Left lung (tissue), 10 donors: ENCODE data around the gene WDR33. TPM values are rescaled to one million over a fixed set of nuclear protein-coding genes. Genes with fewer than 3 reads are reported as not detected.
A peak's percentile ranks its signal among the peaks of the same experiment; 100 is the strongest.
"Not testable (repeated sequence)": the region's sequence is repeated elsewhere in the genome, so short reads cannot be mapped to it uniquely, and the experiment has no call there.

Source experiments
- ATAC-seq: fragments of 200-7000 bp; cut with Tn5 transposase; one replicate; pipeline ENCODE4 v1.9.1; 2020; ENCODE audit warnings: moderate library complexity
- DNase-seq, 4 donors: peaks; one replicate each; pipeline ENCODE4 v3.0.0-alpha.2; 2013 to 2020
- H3K27ac ChIP-seq, 2 donors: fragments of 200-600 bp; sonication (generic) in 1 of 2; one replicate each; pipeline versions ENCODE4 v1.5.0 to v1.8.0; 2020 to 2021
- H3K27me3 ChIP-seq, 2 donors: fragments of 200-600 bp; sonication (generic) in 1 of 2; one replicate each; pipeline versions ENCODE4 v1.5.0 to v1.8.0; 2020 to 2021
- H3K36me3 ChIP-seq, 2 donors: fragments of 200-600 bp; sonication (generic) in 1 of 2; one replicate each; pipeline versions ENCODE4 v1.5.0 to v1.8.0; 2020 to 2021
- H3K4me1 ChIP-seq, 2 donors: fragments of 200-600 bp; one replicate each; pipeline ENCODE4 v1.8.0; 2021
- H3K4me3 ChIP-seq, 2 donors: fragments of 200-600 bp; sonication (generic) in 1 of 2; one replicate each; pipeline versions ENCODE4 v1.5.0 to v1.8.0; 2020 to 2021; ENCODE audit warnings: mild to moderate bottlenecking in 1 of 2
- H3K9me3 ChIP-seq, 2 donors: fragments of 200-600 bp; sonication (generic) in 1 of 2; one replicate each; pipeline versions ENCODE4 v1.5.0 to v1.8.0; 2020 to 2021
- intact Hi-C, 2 donors: fragments of 100-400 bp; cut with DNase I; formaldehyde crosslinking; loops; one replicate each; pipeline versions ENCODE4 v1.11.2 to v1.14.2; 2022
- polyA plus RNA-seq, 6 donors: library from polyadenylated mRNA; unstranded; fragments of 120-200 nt; gene quantifications; one replicate each; pipeline ENCODE4 v1.2.1, GENCODE V29; 2013; ENCODE audit not compliant: insufficient read length in 6 of 6
- total RNA-seq, 2 donors: library from RNA; stranded (reverse); fragmentation: NEBNext Ultra II Directional; extraction: Animal tissue kit (Norgen Biotek cat#: 25700); gene quantifications; one replicate each; pipeline ENCODE4 v1.2.1, GENCODE V29; 2021
- TF ChIP-seq, protein P1 (sequence below), 2 donors: fragments of 200-600 bp; sonication (generic) in 1 of 2; IDR thresholded peaks; one replicate each; pipeline versions ENCODE4 v1.5.0 to v1.8.0; 2021; ENCODE audit warnings: antibody characterized with exemption in 2 of 2
- donor health status: DM: no; HTN: yes; CAD: no.
- donor health status: DM: no; HTN: no; CAD: no.

Gene WDR33
- total and polyA plus RNA-seq, 8 donors: 46.4 to 57.5 (median 50.8) TPM

GRCh38 chr2:127778850-127779249 lies 32.1 kb downstream of the WDR33 start:
- Histone ChIP-seq H3K27ac (no peak overlapping the region), H3K9me3 (no peaks in the 10 kb centered on the region), H3K36me3 (no peaks in the 10 kb centered on the region), H3K27me3 (no peaks in the 10 kb centered on the region), H3K4me1 (peaks cover 0 to 12% of the 10 kb centered on the region in 2 donors), H3K4me3 (no peak overlapping the region)
- no peak for DNase-seq
- intact Hi-C loops: no loop called here
- ATAC-seq: no peak
- TF ChIP-seq, protein P1, sequence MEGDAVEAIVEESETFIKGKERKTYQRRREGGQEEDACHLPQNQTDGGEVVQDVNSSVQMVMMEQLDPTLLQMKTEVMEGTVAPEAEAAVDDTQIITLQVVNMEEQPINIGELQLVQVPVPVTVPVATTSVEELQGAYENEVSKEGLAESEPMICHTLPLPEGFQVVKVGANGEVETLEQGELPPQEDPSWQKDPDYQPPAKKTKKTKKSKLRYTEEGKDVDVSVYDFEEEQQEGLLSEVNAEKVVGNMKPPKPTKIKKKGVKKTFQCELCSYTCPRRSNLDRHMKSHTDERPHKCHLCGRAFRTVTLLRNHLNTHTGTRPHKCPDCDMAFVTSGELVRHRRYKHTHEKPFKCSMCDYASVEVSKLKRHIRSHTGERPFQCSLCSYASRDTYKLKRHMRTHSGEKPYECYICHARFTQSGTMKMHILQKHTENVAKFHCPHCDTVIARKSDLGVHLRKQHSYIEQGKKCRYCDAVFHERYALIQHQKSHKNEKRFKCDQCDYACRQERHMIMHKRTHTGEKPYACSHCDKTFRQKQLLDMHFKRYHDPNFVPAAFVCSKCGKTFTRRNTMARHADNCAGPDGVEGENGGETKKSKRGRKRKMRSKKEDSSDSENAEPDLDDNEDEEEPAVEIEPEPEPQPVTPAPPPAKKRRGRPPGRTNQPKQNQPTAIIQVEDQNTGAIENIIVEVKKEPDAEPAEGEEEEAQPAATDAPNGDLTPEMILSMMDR (IDR thresholded peaks at IDR 0.05): no peak

- peak; percentile 22 for ATAC-seq
Measured at GRCh38 chr2:127778447-127778846, 32.5 kb downstream of the WDR33 start.

GRCh38 chr2:127776122-127776780 lies 34.7 kb downstream of the WDR33 start:
- Histone ChIP-seq H3K36me3 (no peaks in the 10 kb centered on the region), H3K4me3 (no peak overlapping the region), H3K27me3 (no peaks in the 10 kb centered on the region), H3K4me1 (peaks cover 0 to 3% of the 10 kb centered on the region in 2 donors), H3K27ac (no peak overlapping the region), H3K9me3 (no peaks in the 10 kb centered on the region)
- DNase-seq: no peak
- ATAC-seq: peak; percentile 68
- TF ChIP-seq, protein P1 (IDR thresholded peaks at IDR 0.05): no peak
- intact Hi-C loops: no loop called here

More at GRCh38 chr2:127778447-127778846, 32.5 kb downstream of the WDR33 start:
- Histone ChIP-seq H3K4me3 (no peak overlapping the region), H3K9me3 (no peaks in the 10 kb centered on the region), H3K4me1 (peaks cover 0 to 11% of the 10 kb centered on the region in 2 donors), H3K36me3 (no peaks in the 10 kb centered on the region), H3K27ac (no peak overlapping the region), H3K27me3 (no peaks in the 10 kb centered on the region)
- intact Hi-C loops: no loop called here
- no peak for DNase-seq
- TF ChIP-seq, protein P1 (IDR thresholded peaks at IDR 0.05): no peak

DNA sequence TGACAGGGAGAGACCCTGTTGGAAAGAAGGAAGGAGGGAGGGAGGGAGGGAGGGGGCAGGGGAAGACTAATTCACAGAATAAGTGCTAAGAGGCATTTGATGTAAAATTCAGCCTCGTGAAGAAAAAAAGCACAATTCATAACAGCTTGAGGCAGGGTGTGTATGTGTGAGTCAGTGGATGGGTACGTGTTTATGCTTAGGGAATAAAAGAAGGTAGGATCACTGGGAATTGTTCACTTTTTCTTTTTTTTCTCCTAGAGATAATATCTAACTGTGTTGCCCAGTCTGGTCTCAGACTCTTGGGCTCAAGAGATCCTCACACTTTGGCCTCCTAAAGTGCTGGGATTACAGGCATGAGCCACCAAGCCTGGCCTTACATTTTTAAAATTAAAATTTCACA lies 39.2 kb downstream of the WDR33 start:
- TF ChIP-seq, protein P1 (IDR thresholded peaks at IDR 0.05): no peak

DNA sequence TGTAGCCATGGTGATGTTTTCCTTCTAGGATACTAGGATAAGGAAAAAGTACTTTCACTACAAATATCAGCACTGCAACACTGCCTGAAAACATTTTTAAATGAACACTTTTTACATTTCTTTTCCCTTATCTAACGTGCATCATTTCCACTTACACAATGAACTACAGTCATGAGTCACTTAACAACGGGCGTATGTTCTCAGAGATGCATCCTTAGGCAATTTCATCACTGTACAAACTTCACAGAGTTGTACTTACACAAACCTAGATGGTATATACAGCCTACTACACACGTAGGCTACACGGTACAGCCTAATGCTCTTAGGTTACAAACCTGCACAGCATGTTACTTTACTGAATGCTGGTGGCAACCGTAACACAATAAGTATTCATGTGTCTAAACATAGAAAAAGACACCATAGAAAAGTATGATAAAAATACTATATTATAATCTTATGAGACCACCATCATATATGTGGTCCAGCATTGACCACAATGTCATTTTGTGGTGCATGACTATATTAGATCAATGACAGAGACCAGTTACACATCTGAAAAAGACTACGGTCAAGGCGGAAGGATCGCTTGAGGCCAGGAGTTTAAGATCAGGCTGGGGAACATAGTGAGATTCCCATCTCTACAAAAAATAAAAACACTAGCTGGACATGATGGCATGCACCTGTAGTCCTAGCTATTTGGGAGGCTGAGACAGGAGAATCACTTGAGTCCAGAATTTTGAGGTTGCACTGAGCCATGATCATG lies 39.8 kb downstream of the WDR33 start:
- ATAC-seq: peak; percentile 46
- Histone ChIP-seq H3K4me1 (peaks cover 0 to 3% of the 10 kb centered on the region in 2 donors), H3K36me3 (peaks cover 0 to 31% of the 10 kb centered on the region in 2 donors), H3K4me3 (no peak overlapping the region), H3K27ac (no peak overlapping the region), H3K9me3 (no peaks in the 10 kb centered on the region), H3K27me3 (no peaks in the 10 kb centered on the region)
- intact Hi-C loops: no loop called here
- TF ChIP-seq, protein P1 (IDR thresholded peaks at IDR 0.05): no peak
- no peak for DNase-seq

More for the DNA sequence above, 39.2 kb downstream of the WDR33 start:
- Histone ChIP-seq H3K36me3 (peaks cover 0 to 24% of the 10 kb centered on the region in 2 donors), H3K27ac (no peak overlapping the region), H3K9me3 (no peaks in the 10 kb centered on the region), H3K4me3 (no peak overlapping the region), H3K27me3 (no peaks in the 10 kb centered on the region), H3K4me1 (peaks cover 0 to 3% of the 10 kb centered on the region in 2 donors)
- no peak for ATAC-seq
- no peak for DNase-seq
- intact Hi-C loops: no loop called here

DNA sequence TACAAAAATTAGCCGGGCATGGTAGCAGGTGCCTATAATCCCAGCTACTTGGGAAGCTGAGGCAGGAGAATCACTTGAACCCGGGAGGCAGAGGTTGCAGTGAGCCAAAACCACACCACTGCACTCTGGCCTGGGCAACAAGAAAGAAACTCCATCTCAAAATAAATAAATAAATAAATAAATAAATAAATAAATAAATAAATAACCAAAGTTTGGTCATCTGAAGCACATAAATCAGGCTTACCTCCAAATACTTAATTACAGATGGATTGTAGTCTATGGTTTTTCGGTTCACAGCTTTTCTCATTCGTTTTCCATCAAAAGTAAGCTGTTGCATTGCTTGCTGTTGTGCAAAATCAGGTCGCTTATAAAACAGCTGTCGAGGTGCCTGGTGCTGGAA lies 40.4 kb downstream of the WDR33 start:
- intact Hi-C loops, H3K9me3 ChIP-seq, DNase-seq, H3K27ac ChIP-seq, H3K4me1 ChIP-seq, H3K27me3 ChIP-seq, H3K4me3 ChIP-seq, ATAC-seq: not testable (repeated sequence)
- peaks cover 0 to 35% of the 10 kb centered on the region in 2 donors for H3K36me3 ChIP-seq
